SK-N-SH treated with all-trans-retinoic acid at 6 μM for 48 hours (cell line): ENCODE results near the gene WDTC1.
"Not testable (repeated sequence)": the region's sequence is repeated elsewhere in the genome, so short reads cannot be mapped to it uniquely, and the experiment has no call there.

Experiments
- ATAC-seq: fragments of 200-7000 bp; cut with Tn5 transposase; 3 replicates; pipeline ENCODE4 v1.9.1; 2020; ENCODE audit warnings: mild to moderate bottlenecking, moderate library complexity
- ARNTL ChIP-seq: fragments of 450-650 bp; formaldehyde crosslinking; IDR thresholded peaks from 2 replicates; pipeline ENCODE4 v1.5.0; 2020; ENCODE audit warnings: low read depth, mild to moderate bottlenecking, moderate library complexity, borderline replicate concordance
- CSDC2 ChIP-seq: fragments of 250-450 bp; sonication (Bioruptor Pico); IDR thresholded peaks from 2 replicates; pipeline ENCODE4 v1.5.0; 2020; ENCODE audit warnings: mild to moderate bottlenecking, moderate library complexity
- ESRRG ChIP-seq: fragments of 250-450 bp; sonication (Bioruptor Pico); IDR thresholded peaks from 2 replicates; pipeline ENCODE4 v1.6.1; 2021; ENCODE audit warnings: mild to moderate bottlenecking
- GLIS3 ChIP-seq: fragments of 250-450 bp; sonication (Bioruptor Pico); IDR thresholded peaks from 2 replicates; pipeline ENCODE4 v1.5.0; 2020; ENCODE audit warnings: mild to moderate bottlenecking, moderate library complexity
- ISL1 ChIP-seq: fragments of 250-450 bp; sonication (Bioruptor Pico); IDR thresholded peaks from 2 replicates; pipeline ENCODE4 v2.1.2; 2022; ENCODE audit warnings: mild to moderate bottlenecking, moderate library complexity
- OSR1 ChIP-seq: fragments of 250-450 bp; sonication (Bioruptor Pico); IDR thresholded peaks from 2 replicates; pipeline ENCODE4 v1.8.0; 2022; ENCODE audit warnings: moderate library complexity, mild to moderate bottlenecking, inconsistent platforms
- PPARA ChIP-seq: fragments of 250-450 bp; sonication (Bioruptor Pico); IDR thresholded peaks from 2 replicates; pipeline ENCODE4 v1.5.0; 2020; ENCODE audit warnings: mild to moderate bottlenecking, borderline replicate concordance
- RARB ChIP-seq: fragments of 250-450 bp; sonication (Bioruptor Pico); IDR thresholded peaks from 2 replicates; pipeline ENCODE4 v1.8.0; 2021; ENCODE audit warnings: mild to moderate bottlenecking, moderate library complexity
- SNAI2 ChIP-seq: fragments of 250-450 bp; sonication (Bioruptor Pico); IDR thresholded peaks from 2 replicates; pipeline ENCODE4 v1.5.0; 2020; ENCODE audit warnings: mild to moderate bottlenecking, moderate library complexity
- TCF4 ChIP-seq: fragments of 250-450 bp; sonication (Bioruptor Pico); IDR thresholded peaks from 2 replicates; pipeline ENCODE4 v1.8.0; 2021; ENCODE audit warnings: mild to moderate bottlenecking, moderate library complexity, borderline replicate concordance
- TOX ChIP-seq: fragments of 250-450 bp; sonication (Bioruptor Pico); IDR thresholded peaks from 2 replicates; pipeline ENCODE4 v1.8.0; 2021; ENCODE audit warnings: mild to moderate bottlenecking, moderate library complexity, borderline replicate concordance
- ZC3H10 ChIP-seq: fragments of 250-450 bp; sonication (Bioruptor Pico); IDR thresholded peaks from 2 replicates; pipeline ENCODE4 v1.5.1; 2021; ENCODE audit warnings: mild to moderate bottlenecking, moderate library complexity
- ZFP3 ChIP-seq: fragments of 250-450 bp; sonication (Bioruptor Pico); IDR thresholded peaks from 2 replicates; pipeline ENCODE4 v1.5.0; 2020; ENCODE audit warnings: mild to moderate bottlenecking, moderate library complexity
- ZFP30 ChIP-seq: fragments of 450-650 bp; formaldehyde crosslinking; IDR thresholded peaks from 2 replicates; pipeline ENCODE4 v1.5.0; 2022; ENCODE audit warnings: mild to moderate bottlenecking, moderate library complexity
- ZNF70 ChIP-seq: fragments of 450-650 bp; formaldehyde crosslinking; IDR thresholded peaks from 2 replicates; pipeline ENCODE4 v1.5.0; 2020; ENCODE audit warnings: mild to moderate bottlenecking, moderate library complexity
- ZNF8 ChIP-seq: fragments of 450-650 bp; formaldehyde crosslinking; IDR thresholded peaks from 2 replicates; pipeline ENCODE4 v1.5.0; 2020; ENCODE audit warnings: mild to moderate bottlenecking, moderate library complexity
- TF ChIP-seq, protein P1 (sequence below): fragments of 250-450 bp; sonication (Bioruptor Pico); IDR thresholded peaks from 2 replicates; pipeline ENCODE4 v1.8.0; 2020; ENCODE audit warnings: mild to moderate bottlenecking, moderate library complexity, borderline replicate concordance
- TF ChIP-seq, protein P2 (sequence below): fragments of 250-450 bp; sonication (Bioruptor Pico); IDR thresholded peaks from 2 replicates; pipeline ENCODE4 v1.8.0; 2021; ENCODE audit warnings: low read depth, mild to moderate bottlenecking, moderate library complexity, borderline replicate concordance
- TF ChIP-seq, protein P3 (sequence below): fragments of 250-450 bp; sonication (Bioruptor Pico); IDR thresholded peaks from 2 replicates; pipeline ENCODE4 v1.5.0; 2020; ENCODE audit warnings: mild to moderate bottlenecking, moderate library complexity
- TF ChIP-seq, protein P4 (sequence below): fragments of 250-450 bp; sonication (Bioruptor Pico); IDR thresholded peaks from 2 replicates; pipeline ENCODE4 v1.5.1; 2020; ENCODE audit warnings: low read depth, mild to moderate bottlenecking, moderate library complexity

The WDTC1 gene, protein sequence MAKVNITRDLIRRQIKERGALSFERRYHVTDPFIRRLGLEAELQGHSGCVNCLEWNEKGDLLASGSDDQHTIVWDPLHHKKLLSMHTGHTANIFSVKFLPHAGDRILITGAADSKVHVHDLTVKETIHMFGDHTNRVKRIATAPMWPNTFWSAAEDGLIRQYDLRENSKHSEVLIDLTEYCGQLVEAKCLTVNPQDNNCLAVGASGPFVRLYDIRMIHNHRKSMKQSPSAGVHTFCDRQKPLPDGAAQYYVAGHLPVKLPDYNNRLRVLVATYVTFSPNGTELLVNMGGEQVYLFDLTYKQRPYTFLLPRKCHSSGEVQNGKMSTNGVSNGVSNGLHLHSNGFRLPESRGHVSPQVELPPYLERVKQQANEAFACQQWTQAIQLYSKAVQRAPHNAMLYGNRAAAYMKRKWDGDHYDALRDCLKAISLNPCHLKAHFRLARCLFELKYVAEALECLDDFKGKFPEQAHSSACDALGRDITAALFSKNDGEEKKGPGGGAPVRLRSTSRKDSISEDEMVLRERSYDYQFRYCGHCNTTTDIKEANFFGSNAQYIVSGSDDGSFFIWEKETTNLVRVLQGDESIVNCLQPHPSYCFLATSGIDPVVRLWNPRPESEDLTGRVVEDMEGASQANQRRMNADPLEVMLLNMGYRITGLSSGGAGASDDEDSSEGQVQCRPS

DNA sequence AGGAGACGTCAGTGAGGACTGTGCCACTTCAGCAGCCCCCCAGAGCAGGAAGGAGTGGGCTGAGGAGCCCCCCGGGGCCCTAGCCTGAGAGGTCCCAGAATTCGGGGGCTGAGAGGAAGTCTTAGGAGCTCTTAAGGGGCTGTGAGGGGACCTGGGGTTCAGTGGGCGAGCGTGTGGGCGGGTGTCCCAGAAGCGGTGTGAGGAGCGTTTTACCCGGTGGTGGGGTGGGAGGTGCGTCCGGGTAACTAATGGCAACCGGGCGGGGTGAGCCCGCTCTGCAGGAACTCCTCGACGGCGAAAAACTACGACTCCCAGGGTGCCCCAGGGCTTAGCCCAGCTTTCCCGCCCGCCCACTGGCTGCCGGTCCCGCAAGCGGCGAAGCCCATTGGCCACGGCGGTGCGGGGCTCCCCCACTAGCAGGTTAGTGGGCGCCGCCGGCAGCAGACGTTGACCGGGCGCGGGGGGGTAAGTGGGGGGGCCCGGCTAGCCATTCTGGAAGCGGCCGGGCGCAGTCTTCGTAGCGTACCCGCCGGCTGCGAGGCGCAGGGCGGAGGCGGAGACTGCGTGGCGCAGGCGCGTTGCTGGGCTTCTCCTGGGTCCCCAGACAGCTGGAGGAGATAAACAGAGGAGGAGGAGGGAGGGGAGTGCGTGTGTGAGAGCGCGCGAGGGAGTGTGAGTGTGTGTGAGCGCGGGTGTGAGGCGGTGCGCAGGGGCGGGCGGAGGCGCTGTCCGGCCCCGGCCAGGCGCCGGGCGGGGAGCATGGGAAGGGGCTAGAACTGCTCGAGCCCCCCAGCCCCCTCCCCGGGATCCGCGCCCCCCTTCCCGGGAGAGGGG, at the start of gene WDTC1:
Gene WDTC1 (plus strand): TSS at position 584 of the 834 bp plus-strand sequence. CDS start 26,423 bp downstream, outside the sequence.
- ATAC-seq, result peak; percentile 99

DNA sequence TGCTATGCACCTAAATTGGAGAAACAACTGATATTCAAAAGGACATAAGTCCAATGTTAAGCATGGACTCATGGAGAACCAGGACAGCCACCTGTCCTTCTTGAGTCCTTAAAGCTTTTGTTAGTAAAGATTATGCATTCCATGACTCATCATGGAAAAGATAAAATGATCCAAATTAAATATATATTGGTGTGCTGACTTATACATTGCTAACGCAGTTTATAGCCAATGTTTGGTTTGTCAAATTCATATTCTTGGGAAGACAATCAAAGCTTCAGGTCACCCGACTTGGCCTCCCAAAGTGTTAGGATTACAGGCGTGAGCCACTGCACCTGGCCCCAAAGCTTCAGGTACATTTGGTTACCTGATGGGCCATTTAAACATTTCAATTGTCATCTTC, 49.8 kb upstream of the WDTC1 start:
- not testable (repeated sequence) for ATAC-seq

More for the DNA sequence above, at the start of gene WDTC1:
- TF ChIP-seq OSR1, result no peak
- TF ChIP-seq, protein P1, sequence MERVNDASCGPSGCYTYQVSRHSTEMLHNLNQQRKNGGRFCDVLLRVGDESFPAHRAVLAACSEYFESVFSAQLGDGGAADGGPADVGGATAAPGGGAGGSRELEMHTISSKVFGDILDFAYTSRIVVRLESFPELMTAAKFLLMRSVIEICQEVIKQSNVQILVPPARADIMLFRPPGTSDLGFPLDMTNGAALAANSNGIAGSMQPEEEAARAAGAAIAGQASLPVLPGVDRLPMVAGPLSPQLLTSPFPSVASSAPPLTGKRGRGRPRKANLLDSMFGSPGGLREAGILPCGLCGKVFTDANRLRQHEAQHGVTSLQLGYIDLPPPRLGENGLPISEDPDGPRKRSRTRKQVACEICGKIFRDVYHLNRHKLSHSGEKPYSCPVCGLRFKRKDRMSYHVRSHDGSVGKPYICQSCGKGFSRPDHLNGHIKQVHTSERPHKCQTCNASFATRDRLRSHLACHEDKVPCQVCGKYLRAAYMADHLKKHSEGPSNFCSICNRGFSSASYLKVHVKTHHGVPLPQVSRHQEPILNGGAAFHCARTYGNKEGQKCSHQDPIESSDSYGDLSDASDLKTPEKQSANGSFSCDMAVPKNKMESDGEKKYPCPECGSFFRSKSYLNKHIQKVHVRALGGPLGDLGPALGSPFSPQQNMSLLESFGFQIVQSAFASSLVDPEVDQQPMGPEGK (CRISPR knock-in tag), result peak; percentile 100

DNA sequence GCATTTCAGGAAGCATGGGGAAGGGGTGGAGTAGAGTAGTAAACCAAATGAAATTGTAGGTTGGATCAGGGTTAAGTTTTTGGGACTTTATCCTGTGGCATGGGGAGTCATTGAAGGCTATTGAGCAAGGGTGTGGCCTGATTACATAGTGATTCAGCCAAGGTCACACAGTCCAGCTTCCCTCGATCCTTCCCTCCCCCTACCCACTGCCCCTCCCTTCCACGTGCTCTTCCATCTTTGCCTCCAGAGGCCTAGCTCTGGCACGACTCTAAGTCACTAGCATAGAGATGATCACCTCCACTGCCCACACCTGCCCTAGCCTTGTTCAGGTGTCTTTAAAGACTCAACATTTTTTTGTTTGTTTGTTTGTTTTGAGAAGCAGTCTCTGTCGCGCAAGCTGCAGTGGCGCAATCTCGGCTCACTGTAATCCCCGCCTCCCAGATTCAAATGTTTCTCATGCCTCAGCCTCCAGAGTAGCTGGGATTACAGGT, 42.3 kb upstream of the WDTC1 start:
- ATAC-seq, result no peak
- TF ChIP-seq SNAI2 (CRISPR knock-in tag) (no peak), ESRRG (CRISPR knock-in tag) (no peak), TCF4 (CRISPR knock-in tag) (no peak), ZNF70 (no peak), RARB (CRISPR knock-in tag) (no peak), GLIS3 (CRISPR knock-in tag) (no peak), ZC3H10 (CRISPR knock-in tag) (no peak), ZFP30 (no peak), PPARA (CRISPR knock-in tag) (no peak), ZNF8 (CRISPR knock-in tag) (no peak), CSDC2 (CRISPR knock-in tag) (no peak), ZFP3 (CRISPR knock-in tag) (no peak), ISL1 (CRISPR knock-in tag) (no peak), OSR1 (no peak), TOX (CRISPR knock-in tag) (no peak)
- TF ChIP-seq, protein P2, sequence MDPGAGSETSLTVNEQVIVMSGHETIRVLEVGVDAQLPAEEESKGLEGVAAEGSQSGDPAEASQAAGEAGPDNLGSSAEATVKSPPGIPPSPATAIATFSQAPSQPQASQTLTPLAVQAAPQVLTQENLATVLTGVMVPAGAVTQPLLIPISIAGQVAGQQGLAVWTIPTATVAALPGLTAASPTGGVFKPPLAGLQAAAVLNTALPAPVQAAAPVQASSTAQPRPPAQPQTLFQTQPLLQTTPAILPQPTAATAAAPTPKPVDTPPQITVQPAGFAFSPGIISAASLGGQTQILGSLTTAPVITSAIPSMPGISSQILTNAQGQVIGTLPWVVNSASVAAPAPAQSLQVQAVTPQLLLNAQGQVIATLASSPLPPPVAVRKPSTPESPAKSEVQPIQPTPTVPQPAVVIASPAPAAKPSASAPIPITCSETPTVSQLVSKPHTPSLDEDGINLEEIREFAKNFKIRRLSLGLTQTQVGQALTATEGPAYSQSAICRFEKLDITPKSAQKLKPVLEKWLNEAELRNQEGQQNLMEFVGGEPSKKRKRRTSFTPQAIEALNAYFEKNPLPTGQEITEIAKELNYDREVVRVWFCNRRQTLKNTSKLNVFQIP, result no peak
- TF ChIP-seq, protein P3, sequence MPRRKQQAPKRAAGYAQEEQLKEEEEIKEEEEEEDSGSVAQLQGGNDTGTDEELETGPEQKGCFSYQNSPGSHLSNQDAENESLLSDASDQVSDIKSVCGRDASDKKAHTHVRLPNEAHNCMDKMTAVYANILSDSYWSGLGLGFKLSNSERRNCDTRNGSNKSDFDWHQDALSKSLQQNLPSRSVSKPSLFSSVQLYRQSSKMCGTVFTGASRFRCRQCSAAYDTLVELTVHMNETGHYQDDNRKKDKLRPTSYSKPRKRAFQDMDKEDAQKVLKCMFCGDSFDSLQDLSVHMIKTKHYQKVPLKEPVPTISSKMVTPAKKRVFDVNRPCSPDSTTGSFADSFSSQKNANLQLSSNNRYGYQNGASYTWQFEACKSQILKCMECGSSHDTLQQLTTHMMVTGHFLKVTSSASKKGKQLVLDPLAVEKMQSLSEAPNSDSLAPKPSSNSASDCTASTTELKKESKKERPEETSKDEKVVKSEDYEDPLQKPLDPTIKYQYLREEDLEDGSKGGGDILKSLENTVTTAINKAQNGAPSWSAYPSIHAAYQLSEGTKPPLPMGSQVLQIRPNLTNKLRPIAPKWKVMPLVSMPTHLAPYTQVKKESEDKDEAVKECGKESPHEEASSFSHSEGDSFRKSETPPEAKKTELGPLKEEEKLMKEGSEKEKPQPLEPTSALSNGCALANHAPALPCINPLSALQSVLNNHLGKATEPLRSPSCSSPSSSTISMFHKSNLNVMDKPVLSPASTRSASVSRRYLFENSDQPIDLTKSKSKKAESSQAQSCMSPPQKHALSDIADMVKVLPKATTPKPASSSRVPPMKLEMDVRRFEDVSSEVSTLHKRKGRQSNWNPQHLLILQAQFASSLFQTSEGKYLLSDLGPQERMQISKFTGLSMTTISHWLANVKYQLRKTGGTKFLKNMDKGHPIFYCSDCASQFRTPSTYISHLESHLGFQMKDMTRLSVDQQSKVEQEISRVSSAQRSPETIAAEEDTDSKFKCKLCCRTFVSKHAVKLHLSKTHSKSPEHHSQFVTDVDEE, result no peak
- TF ChIP-seq, protein P4, sequence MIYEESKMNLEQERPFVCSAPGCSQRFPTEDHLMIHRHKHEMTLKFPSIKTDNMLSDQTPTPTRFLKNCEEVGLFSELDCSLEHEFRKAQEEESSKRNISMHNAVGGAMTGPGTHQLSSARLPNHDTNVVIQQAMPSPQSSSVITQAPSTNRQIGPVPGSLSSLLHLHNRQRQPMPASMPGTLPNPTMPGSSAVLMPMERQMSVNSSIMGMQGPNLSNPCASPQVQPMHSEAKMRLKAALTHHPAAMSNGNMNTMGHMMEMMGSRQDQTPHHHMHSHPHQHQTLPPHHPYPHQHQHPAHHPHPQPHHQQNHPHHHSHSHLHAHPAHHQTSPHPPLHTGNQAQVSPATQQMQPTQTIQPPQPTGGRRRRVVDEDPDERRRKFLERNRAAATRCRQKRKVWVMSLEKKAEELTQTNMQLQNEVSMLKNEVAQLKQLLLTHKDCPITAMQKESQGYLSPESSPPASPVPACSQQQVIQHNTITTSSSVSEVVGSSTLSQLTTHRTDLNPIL, result no peak

DNA sequence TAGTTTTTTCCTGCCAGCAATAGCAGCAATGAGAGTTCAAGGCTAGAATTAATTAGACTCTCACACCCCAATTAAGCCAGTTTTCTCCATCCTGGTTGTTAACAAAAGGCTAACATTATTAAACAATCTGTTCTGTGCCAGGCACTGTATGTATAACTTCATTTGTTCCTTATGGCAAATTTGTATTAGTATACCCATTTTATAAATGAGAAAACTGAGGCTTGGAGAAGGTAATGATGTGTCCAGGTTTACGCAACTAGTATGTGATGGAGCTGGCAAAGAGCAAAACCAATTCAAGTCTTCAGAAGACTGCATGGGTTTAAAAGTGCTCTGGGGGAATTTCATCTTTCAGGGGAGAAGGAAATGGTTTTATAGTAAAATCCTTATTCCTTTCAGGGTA, 41.2 kb upstream of the WDTC1 start:
- ATAC-seq, result no peak
- TF ChIP-seq OSR1 (no peak), RARB (CRISPR knock-in tag) (no peak), ZC3H10 (CRISPR knock-in tag) (no peak), ESRRG (CRISPR knock-in tag) (no peak), ARNTL (no peak), GLIS3 (CRISPR knock-in tag) (no peak), ISL1 (CRISPR knock-in tag) (no peak), ZFP3 (CRISPR knock-in tag) (no peak)
- TF ChIP-seq, protein P2, result no peak
- TF ChIP-seq, protein P4, result no peak
